Stimulated activated CD8-positive, alpha-beta memory T cell treated with anti-CD3 and anti-CD28 coated beads, Interleukin-7, amount 100 ng/mL, for 48 hours (primary cell): ENCODE measurements around the gene DPPA3.
"Not testable (repeated sequence)": the region's sequence is repeated elsewhere in the genome, so short reads cannot be mapped to it uniquely, and the experiment has no call there.

Experiments used
- DNase-seq, 2 donors: peaks; one replicate each; pipeline ENCODE4 v3.0.0-alpha.2; 2020; ENCODE audit warnings: low read depth in 1 of 2; ENCODE audit errors: extremely low read depth in 1 of 2

DPPA3 gene

GRCh38 chr12:7711133-7711532 lies at the start of gene DPPA3:
Gene DPPA3, plus strand, starts transcription at chr12:7711433. Its CDS starts 138 bp downstream, at chr12:7711571.
- no peak for DNase-seq

GRCh38 chr12:7661741-7662140 lies 49.5 kb upstream of the DPPA3 start:
- DNase-seq, result no peak

GRCh38 chr12:7666595-7666994 lies 44.6 kb upstream of the DPPA3 start:
- no peak for DNase-seq

GRCh38 chr12:7667125-7667524 lies 44.1 kb upstream of the DPPA3 start:
- no peak for DNase-seq

GRCh38 chr12:7668171-7668570 lies 43.1 kb upstream of the DPPA3 start:
- DNase-seq, result no peak

GRCh38 chr12:7675455-7675854 lies 35.8 kb upstream of the DPPA3 start:
- DNase-seq, result not testable (repeated sequence)

- DNase-seq, result not testable (repeated sequence)
These were observed 33.8 kb upstream of the DPPA3 start for GRCh38 chr12:7677432-7677888.

- no peak for DNase-seq
These were observed 32.5 kb upstream of the DPPA3 start for GRCh38 chr12:7678744-7679143.

- DNase-seq, result no peak
These were observed 31.8 kb upstream of the DPPA3 start for GRCh38 chr12:7679251-7680045.

- DNase-seq, result no peak
These were observed 29.7 kb upstream of the DPPA3 start for GRCh38 chr12:7681535-7681934.

GRCh38 chr12:7693793-7694192 lies 17.4 kb upstream of the DPPA3 start:
- DNase-seq, result no peak

- no peak for DNase-seq
These were observed 16.5 kb upstream of the DPPA3 start for GRCh38 chr12:7694556-7695236.

GRCh38 chr12:7695237-7695560 lies 16.0 kb upstream of the DPPA3 start:
- no peak for DNase-seq

- DNase-seq, result no peak
These were observed 15.6 kb upstream of the DPPA3 start, which contains the start of gene GDF3 for GRCh38 chr12:7695566-7696197. Gene GDF3, minus strand, starts transcription at chr12:7695775. Its CDS starts 47 bp downstream, at chr12:7695728.

- no peak for DNase-seq
These were observed 5.4 kb upstream of the DPPA3 start for GRCh38 chr12:7705846-7706245.

GRCh38 chr12:7709969-7710675 lies 1.1 kb upstream of the DPPA3 start:
- no peak for DNase-seq

GRCh38 chr12:7712841-7713442 lies 1.7 kb downstream of the DPPA3 start:
- no peak for DNase-seq

GRCh38 chr12:7716381-7716780 lies 5.1 kb downstream of the DPPA3 start:
- DNase-seq, result no peak

GRCh38 chr12:7719946-7720730 lies 8.9 kb downstream of the DPPA3 start:
- DNase-seq, result no peak

- DNase-seq, result no peak
These were observed 12.7 kb downstream of the DPPA3 start for GRCh38 chr12:7723926-7724325.
